CD4-positive, alpha-beta T cell treated with Interleukin-2 at 100 ng/mL for 4 hours (primary cell): ENCODE data around the gene YY2.
"Not testable (repeated sequence)": the region's sequence is repeated elsewhere in the genome, so short reads cannot be mapped to it uniquely, and the experiment has no call there.

Experiments used
- DNase-seq: peaks from one replicate; pipeline ENCODE4 v3.0.0-alpha.2; 2020; ENCODE audit warnings: low spot score

Gene YY2

DNA sequence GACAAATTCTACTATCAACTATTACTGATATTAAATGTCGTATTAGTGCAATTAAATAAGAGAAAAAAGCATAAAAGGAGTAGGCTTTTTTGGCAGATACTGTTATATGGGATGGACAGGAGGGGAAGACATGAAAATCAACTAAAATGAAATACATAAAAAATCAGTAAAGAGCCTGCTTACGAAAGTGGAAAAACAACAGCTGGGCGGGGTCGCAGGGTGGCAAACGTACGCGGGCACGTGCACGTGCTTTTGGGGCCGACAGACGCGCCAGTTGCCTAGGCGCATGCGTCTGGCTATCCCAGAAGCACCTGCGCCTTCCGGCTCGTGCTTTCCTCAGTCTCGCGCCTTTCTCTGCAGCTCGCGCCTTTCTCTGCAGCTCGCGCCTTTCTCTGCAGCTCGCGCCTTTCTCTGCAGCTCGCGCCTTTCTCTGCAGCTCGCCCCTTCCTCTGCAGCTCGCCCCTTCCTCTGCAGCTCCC is at the start of gene YY2:
YY2 (plus strand) TSS at position 51 of the 479 bp plus-strand sequence. CDS start 498 bp downstream, outside the sequence.
- DNase-seq, result no peak

DNA sequence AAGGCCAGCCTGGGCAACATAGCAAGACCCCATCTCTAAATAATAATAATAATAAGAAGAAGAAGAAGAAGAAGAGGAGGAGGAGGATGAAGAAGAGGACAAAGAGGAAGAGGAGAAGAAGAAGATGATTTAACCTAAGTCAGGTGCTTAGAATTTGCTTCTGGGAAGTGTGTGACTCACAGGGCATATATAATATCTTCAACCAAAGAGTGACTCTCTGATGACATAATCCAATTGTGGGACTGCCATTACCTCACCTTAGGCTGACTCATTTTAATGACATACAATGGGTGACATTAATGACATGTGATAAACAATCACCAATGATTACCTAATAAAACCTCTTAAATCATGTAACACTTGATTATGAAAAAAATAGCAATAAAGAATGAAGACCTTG is 49.1 kb upstream of the YY2 start:
- no peak for DNase-seq

DNA sequence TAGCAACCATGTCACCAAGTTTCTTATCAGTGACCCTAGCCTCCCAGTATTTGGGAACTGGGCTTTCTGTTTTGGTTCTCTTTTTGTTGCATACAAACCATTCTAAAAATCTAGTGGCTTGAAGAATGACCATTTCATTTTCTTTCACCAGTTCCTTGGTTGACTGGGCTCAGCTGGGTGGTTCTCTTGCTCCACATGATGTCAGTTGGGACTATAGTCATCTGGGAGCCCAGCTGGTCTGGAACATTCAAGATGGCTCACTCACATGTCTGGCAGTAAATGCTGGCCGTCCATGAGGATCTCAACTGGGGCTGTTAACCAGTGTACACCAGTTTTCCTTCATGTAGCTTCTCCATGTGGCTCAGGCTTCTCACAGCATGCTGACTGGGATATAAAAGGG is 44.0 kb upstream of the YY2 start:
- DNase-seq, result no peak

DNA sequence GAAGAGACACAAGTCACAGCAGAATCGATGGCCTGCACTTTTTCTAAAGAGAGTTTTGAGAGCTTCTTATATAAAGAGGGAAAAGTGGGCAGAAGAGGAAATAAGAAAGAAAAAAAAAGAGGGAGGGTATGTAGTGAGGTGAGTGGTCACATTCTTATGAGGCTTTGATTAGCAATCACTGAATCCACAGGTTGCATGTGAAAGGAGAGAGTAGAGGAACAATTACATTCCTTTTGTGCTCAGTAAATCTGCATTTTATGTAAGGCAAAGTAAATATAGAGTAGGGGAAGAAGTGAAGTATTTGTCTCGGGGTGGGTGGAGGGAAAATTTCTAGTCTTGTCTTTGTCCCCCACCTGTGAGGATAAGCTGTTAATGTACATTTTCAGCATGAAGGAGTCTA is 43.2 kb upstream of the YY2 start:
- no peak for DNase-seq

DNA sequence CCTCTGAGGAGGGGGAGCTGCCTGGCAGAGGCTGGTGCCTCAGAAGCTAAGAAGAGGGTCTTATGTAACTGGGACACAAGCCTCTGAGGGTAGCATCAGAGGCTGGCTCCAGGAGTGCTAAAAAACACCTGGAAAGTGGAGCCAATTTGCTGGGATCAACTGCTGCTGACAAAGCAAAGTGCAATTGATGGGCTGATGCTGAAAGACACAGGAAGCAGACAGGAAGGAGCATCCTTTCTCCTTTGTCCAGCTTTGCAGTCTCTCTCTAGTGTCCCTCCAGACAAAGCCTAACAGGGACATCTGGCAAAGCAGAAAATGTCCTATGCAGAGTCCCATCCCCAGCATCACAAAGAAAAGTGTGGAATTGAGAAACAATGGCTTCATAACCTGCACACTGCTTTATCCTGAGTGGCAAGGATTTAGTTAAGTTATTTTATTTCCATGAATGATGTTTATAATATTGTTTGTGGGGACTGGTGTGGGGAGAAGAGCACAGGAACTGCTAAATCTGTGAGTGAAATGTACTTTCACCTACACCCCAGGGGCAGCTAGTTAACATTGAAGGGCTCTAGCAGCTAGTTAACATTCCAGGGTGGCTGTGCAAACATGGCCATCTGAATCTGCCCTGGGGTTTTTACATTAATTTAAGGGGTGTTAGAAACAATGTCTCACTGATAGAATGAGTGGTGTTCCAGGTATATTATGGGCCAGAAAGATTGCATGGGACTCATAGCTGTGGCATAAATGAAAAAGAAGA is 42.0 kb upstream of the YY2 start:
- no peak for DNase-seq

DNA sequence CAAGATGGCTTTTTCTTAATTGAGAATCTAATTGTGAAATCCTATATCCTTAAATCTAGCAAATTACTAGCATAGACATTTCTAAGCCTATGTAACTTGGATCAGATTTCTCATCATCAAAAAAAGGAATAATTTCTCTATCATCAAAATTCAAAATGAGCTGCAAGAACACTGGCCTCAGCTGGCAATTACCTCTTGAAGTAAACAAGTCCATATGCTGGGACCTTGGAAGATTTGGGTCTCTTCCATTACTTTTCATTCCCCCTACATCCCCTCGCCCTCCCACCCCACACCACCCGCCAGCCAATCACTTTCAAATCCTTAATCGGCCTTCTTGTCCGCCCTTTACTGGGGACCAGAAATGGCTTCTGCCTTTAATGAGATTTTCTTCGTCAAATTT is 39.7 kb upstream of the YY2 start:
- no peak for DNase-seq

DNA sequence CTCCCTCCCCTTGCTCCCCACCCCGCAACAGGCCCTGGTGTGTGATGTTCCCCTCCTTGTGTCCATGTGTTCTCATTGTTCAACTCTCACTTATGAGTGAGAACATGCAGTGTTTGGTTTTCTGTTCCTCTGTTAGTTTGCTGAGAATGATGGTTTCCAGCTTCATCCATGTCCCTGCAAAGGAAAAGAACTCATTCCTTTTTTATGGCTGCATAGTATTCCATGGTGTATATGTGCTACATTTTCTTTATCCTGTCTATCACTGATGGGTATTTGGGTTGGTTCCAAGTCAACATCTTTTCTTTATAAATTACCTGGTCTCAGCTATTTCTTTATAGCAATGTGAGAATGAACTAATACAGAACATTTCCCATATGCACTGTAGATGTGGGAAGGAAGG is 35.6 kb upstream of the YY2 start:
- not testable (repeated sequence) for DNase-seq

DNA sequence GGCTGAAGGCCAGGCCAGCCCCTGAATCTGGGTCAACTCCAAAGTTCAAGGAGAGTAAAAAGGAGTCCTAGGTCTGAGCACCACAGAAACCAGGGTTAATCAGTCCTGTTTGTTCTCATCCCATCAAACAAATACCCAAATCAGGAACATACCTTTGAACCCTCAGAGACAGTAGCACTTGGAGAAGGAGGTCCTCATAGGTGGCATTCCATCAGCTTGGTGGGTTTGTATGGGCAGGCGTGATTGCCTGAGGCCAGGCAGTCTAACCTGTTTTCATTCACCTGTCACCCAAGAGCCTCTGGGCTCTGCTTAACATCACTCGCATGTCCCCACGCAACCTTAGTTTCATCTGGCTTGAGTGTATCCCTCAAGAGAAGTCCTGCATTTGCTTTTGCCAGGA is 33.9 kb upstream of the YY2 start:
- no peak for DNase-seq

DNA sequence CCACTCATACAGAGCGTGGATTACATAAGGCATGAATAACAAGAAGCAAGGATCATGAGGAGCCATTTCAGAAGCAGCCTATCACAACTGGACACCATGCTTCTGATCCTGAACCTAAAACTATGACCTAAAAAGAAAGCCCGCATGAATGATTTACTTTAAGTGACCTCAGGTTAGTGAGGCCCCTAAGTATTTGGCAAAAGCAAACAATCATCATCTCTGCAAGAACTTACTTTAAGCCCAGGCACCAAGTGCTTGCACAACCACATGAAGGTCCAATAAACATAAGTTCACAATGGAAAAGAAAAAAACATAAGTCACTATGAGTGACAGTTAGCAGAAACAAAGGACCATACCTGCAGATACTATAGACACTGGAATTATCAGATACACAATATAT is 24.3 kb upstream of the YY2 start:
- no peak for DNase-seq

DNA sequence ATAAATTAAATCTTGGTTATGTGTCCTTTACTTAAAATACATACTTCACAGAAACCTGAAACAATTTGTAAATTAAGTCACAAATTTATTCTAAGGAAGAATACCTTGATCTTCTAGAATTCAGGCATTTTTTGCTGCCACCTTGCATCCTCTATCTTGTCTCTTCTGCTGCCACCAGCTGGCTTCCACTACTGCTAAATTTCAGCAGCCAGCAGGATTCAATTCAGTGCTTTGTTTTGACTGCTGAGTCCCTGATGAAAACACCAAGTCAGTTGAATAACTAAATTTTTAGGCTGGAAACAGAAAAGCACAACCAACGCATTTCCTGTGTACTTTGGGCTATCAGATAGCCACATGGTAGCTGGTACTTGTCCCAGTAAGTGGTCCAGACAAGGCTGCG is 18.7 kb upstream of the YY2 start:
- no peak for DNase-seq

DNA sequence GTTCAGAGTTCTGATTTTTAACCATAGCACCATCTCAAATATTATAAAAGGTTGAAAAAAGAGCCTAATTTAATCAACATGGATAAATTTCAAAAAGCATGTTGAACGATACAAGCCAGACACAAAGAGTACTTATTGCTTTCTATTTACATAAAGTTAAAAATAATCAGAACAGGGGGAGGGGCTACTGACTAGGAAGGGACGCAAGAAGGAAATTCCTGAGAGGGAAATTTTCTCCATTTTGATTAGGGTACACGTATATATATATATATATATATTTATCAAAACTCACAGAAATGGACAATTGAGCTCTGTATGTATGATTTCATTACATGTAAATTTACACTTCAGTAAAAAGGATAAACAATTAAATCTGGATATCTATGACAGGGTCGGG is 16.9 kb upstream of the YY2 start:
- peak; percentile 1 for DNase-seq

DNA sequence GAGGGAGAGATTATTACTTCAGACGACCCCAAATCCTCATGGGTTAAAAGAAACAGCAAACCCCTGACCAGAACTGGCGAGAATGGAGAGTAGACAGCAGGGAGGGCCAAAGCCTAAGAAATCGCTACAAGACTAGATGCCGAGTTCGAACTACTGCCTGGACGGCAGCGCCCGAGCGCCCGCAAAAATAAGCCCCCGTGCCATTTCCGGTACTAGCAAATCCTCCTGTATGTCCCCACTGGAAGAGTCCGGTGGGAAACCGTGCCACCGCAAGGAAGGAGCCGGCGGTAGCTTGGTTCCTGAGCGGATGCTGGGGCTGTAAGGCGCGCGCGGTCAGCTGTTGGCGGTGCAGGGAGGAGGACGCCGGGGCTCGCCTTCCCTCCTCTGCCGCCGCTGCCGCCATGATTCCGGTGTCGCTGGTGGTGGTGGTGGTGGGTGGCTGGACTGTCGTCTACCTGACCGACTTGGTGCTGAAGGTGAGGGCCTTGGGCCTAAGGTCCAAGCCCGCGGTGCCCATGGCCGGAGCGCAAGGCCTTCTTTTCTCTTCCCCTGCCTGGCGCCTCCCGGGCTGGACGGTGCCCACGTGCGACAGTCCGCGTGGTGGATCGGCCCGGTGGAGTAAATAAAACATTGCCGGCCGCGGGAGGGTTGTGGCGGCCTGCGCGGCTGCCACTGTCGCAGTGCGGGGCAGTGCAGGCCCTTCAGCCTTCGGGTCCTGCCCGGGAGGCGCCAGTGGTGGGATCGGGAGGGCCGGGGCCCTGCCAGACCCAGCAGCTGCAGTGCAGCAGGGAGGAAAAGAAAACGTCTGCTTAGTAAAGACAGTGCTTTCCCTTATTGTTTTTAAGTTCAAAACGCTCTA is 16.2 kb upstream of the YY2 start, which contains the start of gene MBTPS2:
MBTPS2 (plus strand) TSS at position 284 of the 859 bp plus-strand sequence; CDS start at position 402, 118 bp downstream.
- peak; percentile 84 for DNase-seq

DNA sequence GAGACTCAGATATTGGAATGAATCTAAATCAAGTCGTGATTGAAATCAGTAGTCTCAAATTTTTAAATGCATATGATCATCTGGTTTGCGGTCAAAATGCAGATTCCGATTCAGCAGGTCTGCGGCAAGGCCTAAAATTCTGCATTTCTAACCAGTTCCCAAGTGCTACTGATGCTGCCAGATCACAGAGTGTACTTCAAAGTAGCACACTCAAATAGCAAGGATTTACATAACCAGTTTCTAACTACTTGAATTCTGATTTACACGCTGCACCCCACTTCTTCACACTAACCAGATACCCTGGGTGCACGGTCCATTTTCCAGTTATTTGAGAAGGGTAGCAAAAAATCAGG is 15.6 kb upstream of the YY2 start:
- DNase-seq, result peak; percentile 0

DNA sequence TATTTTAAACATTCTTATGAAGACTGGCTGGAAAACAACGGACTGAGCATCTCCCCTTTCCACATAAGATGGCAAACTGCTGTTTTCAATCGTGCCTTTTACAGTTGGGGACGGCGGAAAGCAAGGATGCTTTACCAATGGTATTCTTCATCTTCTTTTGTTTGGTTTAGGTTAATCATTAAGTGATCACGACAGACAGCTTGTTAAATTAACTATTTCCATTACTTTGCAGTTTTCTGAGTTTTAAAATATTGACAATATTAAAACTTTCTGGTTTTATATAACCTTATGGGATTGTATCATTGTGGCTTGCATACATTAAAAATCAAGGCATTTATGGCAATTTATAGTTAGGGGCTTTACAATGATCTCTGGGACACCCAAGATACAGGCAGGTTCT is 12.6 kb upstream of the YY2 start:
- DNase-seq, result no peak

DNA sequence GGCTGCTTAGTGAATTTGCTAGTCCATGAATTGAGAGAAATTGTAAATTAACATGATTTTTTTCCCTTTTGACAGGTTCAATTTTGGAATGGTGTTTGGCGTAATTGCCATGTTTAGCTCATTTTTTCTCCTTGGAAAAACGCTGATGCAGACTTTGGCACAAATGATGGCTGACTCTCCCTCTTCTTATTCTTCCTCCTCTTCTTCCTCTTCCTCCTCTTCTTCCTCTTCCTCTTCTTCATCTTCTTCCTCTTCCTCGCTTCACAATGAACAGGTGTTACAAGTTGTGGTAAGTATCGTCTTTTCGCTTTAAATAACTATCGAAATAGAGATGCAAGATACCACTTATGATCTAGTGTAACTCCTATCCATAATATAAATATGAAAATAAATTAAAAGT is 10.7 kb upstream of the YY2 start:
- no peak for DNase-seq

DNA sequence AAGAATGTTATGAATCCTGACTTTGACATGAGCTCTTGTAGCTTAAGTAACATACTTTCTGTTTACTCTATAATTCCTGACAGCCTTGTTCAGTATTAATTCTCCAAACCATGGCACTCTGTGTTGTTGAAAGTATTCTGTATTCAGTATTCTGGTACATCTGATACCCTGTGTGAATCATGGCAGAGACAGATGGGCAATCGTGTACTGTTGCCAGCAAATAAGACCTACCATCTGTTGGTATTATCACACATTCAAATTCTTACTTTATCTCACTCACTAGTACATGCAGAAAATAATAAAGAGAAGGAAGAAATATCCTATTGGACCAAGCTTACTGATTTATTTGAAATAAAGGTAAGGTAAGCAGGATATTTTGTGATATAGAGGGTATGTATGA is 8.4 kb upstream of the YY2 start:
- DNase-seq, result no peak

DNA sequence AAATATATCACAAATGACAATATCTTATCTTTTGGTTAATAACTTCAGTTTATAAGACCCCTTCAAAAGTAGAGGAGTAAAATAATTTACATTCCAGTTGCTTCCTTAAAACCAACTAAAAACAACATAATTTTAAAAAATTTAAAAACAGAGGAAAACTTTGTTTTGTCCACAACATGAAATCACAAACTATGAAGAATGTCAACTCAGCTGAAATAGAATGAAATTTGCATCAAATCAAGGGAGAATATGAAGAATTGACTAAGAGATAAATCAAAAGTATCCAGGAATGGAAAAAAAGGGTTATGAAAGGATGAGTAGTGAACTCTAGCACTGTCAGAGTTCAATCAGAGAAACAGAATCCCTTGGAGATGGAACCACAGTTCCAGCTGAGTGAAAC is 2.2 kb upstream of the YY2 start:
- no peak for DNase-seq

DNA sequence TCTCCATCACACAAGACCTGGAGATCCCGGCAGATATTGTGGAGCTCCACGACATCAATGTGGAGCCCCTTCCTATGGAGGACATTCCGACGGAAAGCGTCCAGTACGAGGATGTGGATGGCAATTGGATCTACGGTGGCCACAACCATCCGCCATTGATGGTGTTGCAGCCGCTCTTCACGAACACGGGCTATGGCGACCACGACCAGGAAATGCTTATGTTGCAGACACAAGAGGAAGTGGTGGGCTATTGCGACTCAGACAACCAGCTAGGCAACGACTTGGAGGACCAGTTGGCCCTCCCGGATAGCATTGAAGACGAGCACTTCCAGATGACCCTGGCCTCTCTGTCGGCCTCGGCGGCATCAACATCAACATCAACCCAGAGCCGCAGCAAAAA is 717 bp downstream of the YY2 start:
- DNase-seq, result no peak

DNA sequence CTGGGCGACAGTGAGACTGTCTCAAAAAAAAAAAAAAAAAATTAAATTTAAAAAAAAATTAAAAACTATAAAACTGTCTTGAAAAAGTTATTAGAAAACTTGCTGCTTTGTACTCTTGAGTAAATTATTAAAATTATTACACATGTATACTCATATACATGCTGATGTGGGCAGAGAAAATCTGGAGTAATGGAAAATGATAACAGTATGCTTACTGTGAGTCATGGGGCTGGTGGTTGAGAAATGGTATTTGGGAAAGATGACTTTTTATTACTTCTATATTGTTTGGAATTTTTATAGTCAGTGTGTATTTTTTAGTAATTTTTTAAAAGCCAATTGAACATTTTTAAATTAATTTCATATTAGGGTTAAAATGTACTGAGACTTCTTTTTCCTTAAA is 7.5 kb downstream of the YY2 start:
- DNase-seq, result no peak

DNA sequence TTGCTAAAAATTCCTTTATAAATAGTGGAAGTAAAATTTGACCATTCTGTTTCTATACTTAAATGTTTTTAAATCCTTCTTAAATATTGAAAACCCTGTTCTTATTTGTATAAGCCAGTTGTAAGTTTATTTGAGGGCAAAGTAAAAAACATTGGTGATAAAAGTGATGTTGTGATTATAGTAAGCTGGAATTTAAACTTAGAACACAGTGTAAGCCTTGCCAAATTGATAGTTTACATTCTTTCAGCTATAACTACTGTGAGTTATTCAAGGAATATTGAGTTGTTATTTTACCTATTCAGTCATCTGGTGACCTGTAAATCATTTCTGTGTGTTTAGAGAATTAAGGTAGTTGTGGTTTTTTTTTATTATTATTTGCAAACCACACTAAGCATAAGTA is 9.6 kb downstream of the YY2 start:
- no peak for DNase-seq

DNA sequence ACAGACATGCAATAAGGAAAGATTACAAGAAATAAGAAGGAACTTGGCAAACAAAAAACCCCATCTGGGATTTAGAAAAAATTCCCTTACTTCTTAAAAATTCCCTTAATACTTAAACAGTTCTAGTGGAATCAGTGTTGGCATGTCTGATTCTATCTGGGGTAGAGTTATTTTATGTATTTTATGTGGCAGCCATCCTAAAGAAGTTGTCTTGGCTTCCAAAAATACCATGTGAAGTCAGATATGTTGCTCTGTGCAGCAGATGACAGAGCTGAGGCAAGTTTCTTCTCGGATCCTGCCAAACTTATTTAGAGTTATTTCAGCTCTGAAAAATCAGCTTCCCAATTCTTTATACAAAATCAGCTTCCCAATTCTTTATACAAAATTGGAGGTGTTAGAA is 14.7 kb downstream of the YY2 start:
- no peak for DNase-seq

DNA sequence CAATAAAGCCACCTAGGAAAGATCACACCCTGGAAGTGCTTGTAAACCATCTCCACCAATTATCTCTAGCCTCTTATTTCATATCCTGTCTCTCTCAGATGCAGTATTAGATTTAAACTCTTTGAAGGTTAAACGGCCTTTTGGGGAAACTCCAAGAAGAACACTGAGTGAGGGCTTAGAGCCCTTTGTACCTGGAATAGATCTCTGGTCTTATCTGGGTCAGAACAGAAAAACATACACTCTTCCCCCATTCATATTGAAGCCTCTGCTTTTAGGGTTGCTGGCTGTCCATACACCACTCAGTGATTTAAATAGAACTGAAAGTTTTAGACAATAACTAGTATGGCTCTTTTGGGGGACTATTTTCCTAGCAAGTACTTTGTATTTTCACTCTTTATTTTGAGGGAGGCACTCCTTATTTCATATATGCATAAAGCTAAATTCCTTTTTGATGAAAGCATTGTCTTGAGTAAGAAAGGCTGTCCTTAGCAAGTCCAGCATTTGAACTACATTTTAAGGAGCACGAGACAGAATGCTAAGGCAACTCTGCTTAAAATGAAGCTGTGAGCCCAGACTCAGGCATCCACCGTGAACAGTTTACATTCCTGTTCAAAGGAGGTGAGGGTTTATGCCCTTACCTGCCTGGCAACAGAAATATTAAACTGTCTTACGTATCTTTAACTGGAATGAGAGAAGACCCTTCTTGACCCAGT is 17.4 kb downstream of the YY2 start:
- no peak for DNase-seq

DNA sequence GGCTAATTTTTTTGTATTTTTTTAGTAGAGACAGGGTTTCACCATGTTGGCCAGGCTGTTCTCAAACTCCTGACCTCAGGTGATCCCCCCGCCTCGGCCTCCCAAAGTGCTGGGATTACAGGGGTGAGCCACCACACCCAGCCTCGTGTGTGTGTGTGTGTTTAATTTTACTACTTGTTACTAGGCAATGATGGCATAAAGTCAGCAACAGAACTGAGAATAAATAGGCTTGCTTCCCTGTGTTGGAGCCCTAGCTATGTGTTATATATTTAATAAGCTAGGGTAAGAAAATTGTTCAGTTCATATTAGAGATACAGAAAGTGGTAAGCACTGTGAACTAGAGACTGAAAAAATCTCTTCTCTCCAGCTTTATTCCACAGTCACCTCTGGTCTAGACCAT is 18.4 kb downstream of the YY2 start:
- DNase-seq, result not testable (repeated sequence)
